Osteoblast (primary cell): Measurements from ENCODE around the gene NTM. TPM values are rescaled to one million over a fixed set of nuclear protein-coding genes. Genes with fewer than 3 reads are reported as not detected.

Experiments used
- DNase-seq: peaks from one replicate; pipeline ENCODE4 v3.0.0; 2011; ENCODE audit warnings: low spot score, mixed read lengths; ENCODE audit not compliant: insufficient read length; ENCODE audit errors: missing footprints
- H2AFZ ChIP-seq: 2 replicates; pipeline ENCODE4 v1.6.0; 2011; ENCODE audit warnings: mild to moderate bottlenecking, low read length
- H3K27ac ChIP-seq: 2 replicates; pipeline ENCODE4 v1.5.1; 2011; ENCODE audit warnings: mild to moderate bottlenecking, low read depth, low read length, moderate library complexity
- H3K27me3 ChIP-seq: 2 replicates; pipeline ENCODE4 v1.6.0; 2012; ENCODE audit warnings: mild to moderate bottlenecking, control low read depth, inconsistent platforms, low read length, moderate library complexity; ENCODE audit not compliant: insufficient read depth
- H3K36me3 ChIP-seq: 2 replicates; pipeline ENCODE4 v1.5.1; 2011; ENCODE audit warnings: mild to moderate bottlenecking, low read length, control low read depth, moderate library complexity; ENCODE audit not compliant: insufficient read depth
- H3K4me1 ChIP-seq: 2 replicates; pipeline ENCODE4 v1.5.1; 2011; ENCODE audit warnings: mild to moderate bottlenecking, low read length, control low read depth, moderate library complexity; ENCODE audit not compliant: insufficient read depth
- H3K4me2 ChIP-seq: 2 replicates; pipeline ENCODE4 v1.6.0; 2011; ENCODE audit warnings: mild to moderate bottlenecking, low read length; ENCODE audit not compliant: insufficient read depth
- H3K4me3 ChIP-seq: fragments of 200-600 bp; sonication (generic); 3 replicates; pipeline ENCODE4 v1.5.1; 2012; ENCODE audit warnings: mild to moderate bottlenecking, low read length, inconsistent platforms; ENCODE audit not compliant: insufficient read depth
- H3K79me2 ChIP-seq: 2 replicates; pipeline ENCODE4 v1.6.0; 2012; ENCODE audit warnings: mild to moderate bottlenecking, low read length, control low read depth, inconsistent platforms; ENCODE audit not compliant: insufficient read depth
- H3K9me3 ChIP-seq: 2 replicates; pipeline ENCODE4 v1.5.1; 2011; ENCODE audit warnings: low read depth, low read length, control low read depth
- H4K20me1 ChIP-seq: 2 replicates; pipeline ENCODE4 v1.6.0; 2012; ENCODE audit warnings: mild to moderate bottlenecking, low read length, control low read depth; ENCODE audit not compliant: insufficient read depth
- CTCF ChIP-seq: IDR thresholded peaks from 2 replicates; pipeline ENCODE4 v1.5.1; 2011; ENCODE audit warnings: mild to moderate bottlenecking, low read depth, low read length, moderate library complexity; ENCODE audit errors: extremely low read depth
- total RNA-seq: library from RNA; depleted of rRNA; stranded (reverse); fragments of >200 nt; gene quantifications from 2 replicates; pipeline ENCODE4 v1.2.3, GENCODE V29; 2012

The NTM gene
- total RNA-seq, 1 donor = 48.1 TPM

- no peaks in the 10 kb centered on the region for H3K9me3 ChIP-seq
- no peaks in the 10 kb centered on the region for H3K79me2 ChIP-seq
- H3K4me1 ChIP-seq = peaks cover 20% of the 10 kb centered on the region
- peak; percentile 81 for DNase-seq
- H3K36me3 ChIP-seq = no peaks in the 10 kb centered on the region
- H3K27me3 ChIP-seq = peaks cover 13% of the 10 kb centered on the region
- H3K4me3 ChIP-seq = no peak overlapping the region
- H4K20me1 ChIP-seq = no peaks in the 10 kb centered on the region
- peak; percentile 79 for TF ChIP-seq CTCF
- H3K27ac ChIP-seq = peak overlapping the region; percentile 35
- no peak overlapping the region for H2AFZ ChIP-seq
- H3K4me2 ChIP-seq = peak overlapping the region; percentile 3
These were observed 209.5 kb downstream of the NTM start for GRCh38 chr11:131579932-131580387.

- no peak for TF ChIP-seq CTCF
- no peak overlapping the region for H3K4me3 ChIP-seq
- H3K79me2 ChIP-seq = no peaks in the 10 kb centered on the region
- peak overlapping the region; percentile 3 for H3K4me2 ChIP-seq
- DNase-seq = no peak
- H2AFZ ChIP-seq = no peak overlapping the region
- no peaks in the 10 kb centered on the region for H4K20me1 ChIP-seq
- peak overlapping the region; percentile 35 for H3K27ac ChIP-seq
- H3K9me3 ChIP-seq = no peaks in the 10 kb centered on the region
- no peaks in the 10 kb centered on the region for H3K36me3 ChIP-seq
- peaks cover 20% of the 10 kb centered on the region for H3K4me1 ChIP-seq
- H3K27me3 ChIP-seq = peaks cover 13% of the 10 kb centered on the region
These were observed 210.1 kb downstream of the NTM start for GRCh38 chr11:131580476-131580875.

- Histone ChIP-seq H3K4me1 (peaks cover 20% of the 10 kb centered on the region), H2AFZ (no peak overlapping the region), H3K4me3 (no peak overlapping the region), H3K4me2 (peak overlapping the region; percentile 3), H3K27me3 (peaks cover 11% of the 10 kb centered on the region), H3K27ac (peak overlapping the region; percentile 35), H3K9me3 (no peaks in the 10 kb centered on the region), H3K79me2 (no peaks in the 10 kb centered on the region), H3K36me3 (no peaks in the 10 kb centered on the region), H4K20me1 (no peaks in the 10 kb centered on the region)
- no peak for DNase-seq
- no peak for TF ChIP-seq CTCF
These were observed 210.6 kb downstream of the NTM start for GRCh38 chr11:131581046-131581445.

GRCh38 chr11:131582021-131582525, 211.7 kb downstream of the NTM start:
- no peaks in the 10 kb centered on the region for H3K79me2 ChIP-seq
- no peaks in the 10 kb centered on the region for H4K20me1 ChIP-seq
- H3K27ac ChIP-seq = no peak overlapping the region
- peaks cover 20% of the 10 kb centered on the region for H3K4me1 ChIP-seq
- no peak overlapping the region for H3K4me3 ChIP-seq
- H3K4me2 ChIP-seq = no peak overlapping the region
- TF ChIP-seq CTCF = no peak
- no peaks in the 10 kb centered on the region for H3K9me3 ChIP-seq
- no peak overlapping the region for H2AFZ ChIP-seq
- DNase-seq = no peak
- peaks cover 4% of the 10 kb centered on the region for H3K27me3 ChIP-seq
- H3K36me3 ChIP-seq = no peaks in the 10 kb centered on the region
